GM19043 (cell line): ENCODE measurements around the gene SLCO4C1.
"Not testable (repeated sequence)": the region's sequence is repeated elsewhere in the genome, so short reads cannot be mapped to it uniquely, and the experiment has no call there.

Experiments
- ATAC-seq: cut with Tn5 transposase; IDR thresholded peaks from one replicate; pipeline ENCODE4 v1.9.1; 2021; ENCODE audit warnings: low read depth; ENCODE audit not compliant: unreplicated experiment

Gene SLCO4C1, protein sequence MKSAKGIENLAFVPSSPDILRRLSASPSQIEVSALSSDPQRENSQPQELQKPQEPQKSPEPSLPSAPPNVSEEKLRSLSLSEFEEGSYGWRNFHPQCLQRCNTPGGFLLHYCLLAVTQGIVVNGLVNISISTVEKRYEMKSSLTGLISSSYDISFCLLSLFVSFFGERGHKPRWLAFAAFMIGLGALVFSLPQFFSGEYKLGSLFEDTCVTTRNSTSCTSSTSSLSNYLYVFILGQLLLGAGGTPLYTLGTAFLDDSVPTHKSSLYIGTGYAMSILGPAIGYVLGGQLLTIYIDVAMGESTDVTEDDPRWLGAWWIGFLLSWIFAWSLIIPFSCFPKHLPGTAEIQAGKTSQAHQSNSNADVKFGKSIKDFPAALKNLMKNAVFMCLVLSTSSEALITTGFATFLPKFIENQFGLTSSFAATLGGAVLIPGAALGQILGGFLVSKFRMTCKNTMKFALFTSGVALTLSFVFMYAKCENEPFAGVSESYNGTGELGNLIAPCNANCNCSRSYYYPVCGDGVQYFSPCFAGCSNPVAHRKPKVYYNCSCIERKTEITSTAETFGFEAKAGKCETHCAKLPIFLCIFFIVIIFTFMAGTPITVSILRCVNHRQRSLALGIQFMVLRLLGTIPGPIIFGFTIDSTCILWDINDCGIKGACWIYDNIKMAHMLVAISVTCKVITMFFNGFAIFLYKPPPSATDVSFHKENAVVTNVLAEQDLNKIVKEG

DNA sequence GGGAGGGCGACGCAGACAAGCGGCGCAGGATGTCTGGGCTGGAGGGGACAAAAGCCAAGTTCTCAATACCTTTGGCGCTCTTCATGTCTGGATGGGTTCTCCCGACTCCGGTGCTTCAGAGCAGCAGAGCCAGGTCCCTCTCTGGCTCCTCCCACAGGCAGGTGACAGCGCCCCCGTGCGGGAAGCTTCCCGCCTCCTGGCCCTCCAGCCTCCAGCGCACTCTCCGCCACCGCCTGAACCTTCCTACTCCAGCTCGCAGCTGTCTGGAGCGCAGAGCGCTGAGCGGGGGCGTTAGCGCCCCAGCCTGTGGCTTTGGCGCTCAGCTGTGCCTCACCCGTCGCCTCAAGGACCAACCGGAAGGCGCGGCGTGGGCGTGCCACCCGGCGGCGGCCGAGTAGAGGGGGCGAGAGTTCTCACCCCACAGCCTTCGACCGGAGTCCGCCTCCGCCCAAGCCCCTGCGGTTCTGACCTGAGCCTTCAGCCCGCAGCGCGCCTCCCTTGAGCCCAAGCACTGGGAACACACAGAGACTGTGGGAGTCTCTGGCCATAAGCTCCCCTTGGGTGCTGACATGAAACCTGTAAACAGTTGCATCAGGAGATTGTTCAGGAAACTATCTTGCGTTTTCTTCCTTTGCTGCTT, at the start of gene SLCO4C1:
Gene SLCO4C1, minus strand, starts transcription at position 107 of the 640 bp plus-strand sequence. Its CDS starts 22 bp downstream, at position 85.
- ATAC-seq: peak; percentile 93

DNA sequence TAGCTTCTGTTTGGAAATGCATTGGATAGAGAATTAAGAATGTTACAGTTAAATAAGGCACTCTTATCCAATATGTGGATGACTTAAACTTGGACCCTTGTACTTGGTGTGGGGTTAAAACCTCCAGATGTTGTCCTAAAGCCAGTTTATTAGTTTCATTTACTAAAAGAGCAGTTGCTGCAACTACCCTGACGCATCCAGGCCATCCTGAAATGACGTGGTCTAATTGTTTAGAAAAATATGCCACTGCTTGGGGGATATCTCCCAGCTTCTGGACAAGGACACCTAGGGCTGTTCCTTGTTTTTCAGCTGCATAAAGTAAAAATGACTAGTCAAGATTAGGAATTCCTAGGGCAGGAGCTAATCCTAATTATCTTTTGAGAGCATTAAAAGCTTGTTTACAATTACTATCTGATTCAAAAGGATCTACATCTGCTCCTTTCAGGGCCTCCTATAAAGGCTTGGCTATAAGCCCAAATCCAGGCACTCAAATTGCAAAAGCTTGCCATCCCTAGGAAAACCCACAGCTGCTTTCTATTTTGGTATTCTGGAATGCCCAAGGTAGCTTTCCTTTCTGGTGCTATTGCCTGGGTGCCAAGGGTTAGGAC, 45.7 kb upstream of the SLCO4C1 start:
- no peak for ATAC-seq

- no peak for ATAC-seq
Measured at GRCh38 chr5:102324714-102325113, 28.6 kb upstream of the SLCO4C1 start.

GRCh38 chr5:102318801-102319200, 22.7 kb upstream of the SLCO4C1 start:
- not testable (repeated sequence) for ATAC-seq

- no peak for ATAC-seq
Measured at GRCh38 chr5:102314328-102314727, 18.2 kb upstream of the SLCO4C1 start.

- ATAC-seq: no peak
Measured at GRCh38 chr5:102313912-102314311, 17.8 kb upstream of the SLCO4C1 start.

- ATAC-seq: no peak
Measured at GRCh38 chr5:102312586-102313370, 16.7 kb upstream of the SLCO4C1 start.

DNA sequence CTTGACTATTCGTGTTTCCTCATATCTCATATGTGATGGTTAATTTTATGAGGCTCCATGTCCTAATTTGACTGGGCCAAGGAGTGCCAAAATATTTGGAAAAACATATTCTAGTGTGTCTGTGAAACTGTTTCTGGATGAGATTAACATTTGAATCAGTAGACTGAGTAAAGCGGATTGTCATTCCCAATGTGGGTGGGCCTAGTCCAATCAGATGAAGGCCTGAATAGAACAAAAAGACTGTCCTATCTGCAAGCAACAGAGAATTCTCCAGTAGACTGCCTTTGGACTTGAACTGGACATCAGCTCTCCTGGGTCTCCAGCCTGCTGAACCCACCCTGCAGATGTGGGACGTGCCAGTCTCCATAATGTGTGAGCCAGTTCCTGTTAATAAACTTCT, 13.5 kb upstream of the SLCO4C1 start:
- ATAC-seq: no peak

DNA sequence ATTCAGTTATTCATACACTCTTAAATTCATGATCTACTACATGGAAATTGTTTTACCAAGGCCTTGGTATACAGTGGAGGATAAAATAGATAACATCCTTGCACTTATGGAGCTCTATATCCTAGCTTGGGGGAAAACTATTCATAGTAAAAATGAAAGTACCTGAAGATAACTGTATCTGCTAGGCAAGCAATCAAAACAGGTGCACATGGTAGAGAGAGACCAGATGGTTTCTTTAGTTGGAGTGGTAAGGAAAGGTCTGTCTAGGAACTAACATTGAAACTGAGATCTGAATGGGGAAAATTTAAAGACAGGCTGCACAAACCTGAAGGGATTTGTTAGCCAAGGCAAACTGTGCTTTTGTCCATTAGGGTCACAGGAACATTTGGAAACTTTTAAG, 11.1 kb upstream of the SLCO4C1 start:
- no peak for ATAC-seq

- no peak for ATAC-seq
Measured at GRCh38 chr5:102306121-102306520, 10.0 kb upstream of the SLCO4C1 start.

DNA sequence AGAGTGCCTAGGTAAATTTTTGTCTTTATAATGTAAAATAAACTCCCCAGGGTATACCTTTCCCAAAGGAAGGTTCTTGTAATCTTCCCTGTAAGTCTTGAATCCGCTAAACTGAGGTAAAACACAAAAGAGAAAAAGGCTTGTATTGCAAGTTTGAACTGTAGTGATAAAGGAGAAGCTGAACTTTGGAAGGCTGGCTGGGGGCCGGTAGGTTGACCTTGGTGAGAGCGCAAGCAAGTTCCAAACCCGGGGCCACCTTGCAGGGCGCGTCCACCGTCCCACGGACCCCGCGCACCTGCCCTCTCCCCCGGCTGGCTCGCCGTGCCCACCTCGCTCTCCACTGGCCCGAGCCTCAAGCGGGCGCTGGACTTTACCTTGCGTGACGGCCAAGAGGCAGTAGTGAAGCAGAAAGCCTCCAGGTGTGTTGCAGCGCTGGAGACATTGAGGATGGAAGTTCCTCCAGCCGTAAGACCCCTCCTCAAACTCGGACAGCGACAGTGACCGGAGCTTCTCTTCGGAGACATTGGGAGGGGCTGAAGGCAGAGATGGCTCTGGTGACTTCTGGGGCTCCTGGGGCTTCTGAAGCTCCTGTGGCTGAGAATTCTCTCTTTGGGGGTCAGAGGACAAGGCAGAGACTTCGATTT, 428 bp downstream of the SLCO4C1 start:
- peak; percentile 1 for ATAC-seq

DNA sequence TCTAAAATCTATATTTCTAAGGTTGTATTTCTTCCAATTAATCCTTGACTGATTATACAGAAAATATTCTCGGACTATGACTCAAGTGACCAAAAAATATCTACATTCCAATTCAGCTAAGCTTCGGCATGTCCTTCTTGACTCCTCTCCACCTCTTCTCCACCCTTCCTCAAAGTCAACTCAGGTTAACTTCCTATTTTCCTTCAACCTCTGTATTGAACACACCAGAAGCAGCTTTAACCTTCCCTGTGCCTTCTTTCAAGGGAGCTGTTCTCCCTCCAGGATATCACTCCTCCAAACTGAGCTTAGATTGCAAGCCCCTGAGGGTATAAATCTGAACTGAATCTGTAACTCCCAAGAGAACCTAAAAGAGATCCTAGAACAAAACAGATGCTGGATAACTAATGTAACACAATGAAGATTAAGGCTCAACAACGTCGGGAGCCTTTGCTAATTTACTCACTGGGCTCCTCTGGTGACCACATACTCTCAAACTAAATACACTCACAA, 1.1 kb downstream of the SLCO4C1 start:
- no peak for ATAC-seq

DNA sequence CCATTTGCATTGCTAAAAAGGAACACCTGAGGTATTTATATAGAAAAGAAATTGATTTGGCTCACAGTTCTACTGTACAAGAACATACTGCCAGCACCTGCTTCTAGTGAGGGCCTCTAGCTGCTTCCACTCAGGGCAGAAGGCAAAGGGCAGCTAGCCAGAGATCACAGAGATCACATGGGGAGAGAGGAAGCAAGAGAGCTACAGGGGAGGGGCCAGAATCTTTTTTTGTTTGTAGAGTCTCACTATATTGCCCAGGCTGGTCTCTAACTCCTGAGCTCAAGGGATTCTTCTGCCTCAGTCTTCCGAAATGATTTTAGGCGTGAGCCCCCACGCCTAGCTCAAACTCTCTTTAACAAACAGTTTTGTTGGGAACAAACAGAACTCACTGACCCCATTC, 6.1 kb downstream of the SLCO4C1 start:
- no peak for ATAC-seq

GRCh38 chr5:102289251-102289899, 6.7 kb downstream of the SLCO4C1 start:
- no peak for ATAC-seq

- no peak for ATAC-seq
Measured at GRCh38 chr5:102288630-102289029, 7.5 kb downstream of the SLCO4C1 start.

DNA sequence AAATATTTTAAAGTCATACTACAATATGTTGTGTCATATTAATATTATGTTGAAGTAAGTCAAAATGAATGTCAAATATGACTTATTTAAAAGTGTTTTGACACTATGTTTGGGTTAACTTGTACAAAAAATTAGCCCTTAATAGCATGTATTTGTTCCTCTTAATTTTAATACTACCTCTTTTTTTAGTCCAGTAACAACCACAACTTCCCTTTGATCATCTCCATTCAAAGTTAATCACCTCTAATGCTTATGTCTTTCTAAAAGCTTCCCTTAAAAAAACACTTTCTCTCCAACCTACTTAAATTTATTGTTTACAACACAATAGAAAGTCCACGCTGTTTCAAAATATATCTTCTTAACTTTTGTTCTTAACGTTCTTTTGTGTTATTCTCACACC, 9.6 kb downstream of the SLCO4C1 start:
- no peak for ATAC-seq

DNA sequence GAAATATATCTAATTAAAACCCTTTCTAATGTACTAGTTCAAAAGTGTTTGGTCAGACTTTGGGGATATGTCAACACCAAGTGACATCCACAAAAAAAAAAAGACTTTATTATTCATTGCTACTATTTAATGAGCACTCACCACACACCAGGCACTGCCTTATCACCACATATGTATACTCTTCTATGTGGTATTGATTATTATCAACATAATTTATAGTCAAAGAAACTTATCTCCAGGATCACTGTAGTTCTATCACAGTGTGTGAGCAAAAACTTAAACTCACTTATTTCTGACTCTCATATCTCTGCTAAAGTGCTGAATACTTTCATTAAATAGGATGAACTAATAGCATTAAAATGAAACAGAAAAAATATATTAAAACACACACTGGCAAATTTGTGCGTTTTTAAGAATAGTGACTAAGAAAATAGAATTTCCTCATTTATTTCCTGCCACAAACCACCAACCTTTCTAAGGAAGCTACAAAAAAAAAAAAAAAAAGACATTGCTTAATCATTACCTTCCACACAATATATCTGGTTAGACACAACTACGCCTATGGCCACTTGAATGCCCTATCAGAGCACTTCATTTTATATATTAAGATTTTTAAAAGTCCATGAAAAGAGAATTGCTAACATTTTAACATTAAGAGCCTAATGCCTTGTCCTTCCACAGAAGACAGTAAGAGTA, 12.8 kb downstream of the SLCO4C1 start:
- peak; percentile 59 for ATAC-seq

DNA sequence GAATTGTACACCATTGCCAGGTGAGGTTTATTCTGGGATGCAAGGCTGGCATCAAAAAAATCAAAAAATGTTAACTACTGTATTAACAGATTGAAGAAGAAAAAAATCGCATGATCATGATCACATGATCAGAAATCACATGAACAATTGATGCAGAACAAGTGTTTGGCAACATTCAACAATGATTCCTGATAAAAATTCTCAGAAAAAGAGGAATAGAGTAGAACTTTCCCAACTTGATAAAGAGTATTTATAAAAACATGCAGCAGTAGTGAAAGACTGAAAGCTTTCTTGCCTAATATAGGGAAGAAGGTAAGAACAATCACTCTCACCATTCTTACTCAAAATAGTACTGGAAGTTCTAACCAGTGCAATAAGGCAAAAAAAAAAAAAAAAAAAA, 16.4 kb downstream of the SLCO4C1 start:
- ATAC-seq: no peak
